Fibroblast of the aortic adventitia (primary cell): ENCODE data around the gene PLCL1. TPM values are rescaled to one million over a fixed set of nuclear protein-coding genes. Genes with fewer than 3 reads are reported as not detected.
A peak's percentile ranks its signal among the peaks of the same experiment; 100 is the strongest.

Experiments used
- DNase-seq: peaks from one replicate; pipeline ENCODE4 v3.0.0-alpha.2; 2010; ENCODE audit warnings: low read depth
- H3K4me3 ChIP-seq: 2 replicates; pipeline ENCODE4 v1.5.1; 2011; ENCODE audit warnings: low read depth, mild to moderate bottlenecking, control low read depth, low read length, moderate library complexity
- total RNA-seq: library from RNA; depleted of rRNA; stranded (reverse); fragments of >200 nt; gene quantifications from 2 replicates; pipeline ENCODE4 v1.2.3, GENCODE V29; 2012; ENCODE audit warnings: low replicate concordance
- TF ChIP-seq, protein P1 (sequence below): IDR thresholded peaks from 2 replicates; pipeline ENCODE4 v1.5.1; 2011; ENCODE audit warnings: mild to moderate bottlenecking, low read length, control low read depth, inconsistent platforms; ENCODE audit not compliant: insufficient read depth

Gene PLCL1
- total RNA-seq, 1 donor: 17.7 TPM

DNA sequence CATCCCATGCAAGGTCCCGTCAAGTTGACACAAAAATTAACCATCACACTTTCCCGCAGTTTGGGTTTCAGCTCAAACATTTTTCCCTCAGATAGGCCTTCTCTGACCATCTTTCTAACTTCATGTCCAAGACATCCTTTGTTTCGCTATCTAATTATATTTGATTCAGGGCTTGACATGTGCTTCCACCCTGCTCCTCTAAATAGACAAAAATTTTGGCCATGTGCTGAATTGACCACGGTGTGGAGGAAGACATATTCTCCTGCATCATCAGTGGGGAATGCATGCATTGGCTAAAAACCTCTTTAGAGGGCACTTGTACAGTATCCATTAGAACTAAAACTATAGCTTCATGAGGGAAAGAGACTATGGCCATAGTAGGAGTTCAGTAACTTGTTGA is 81.2 kb downstream of the PLCL1 start:
- TF ChIP-seq, protein P1, sequence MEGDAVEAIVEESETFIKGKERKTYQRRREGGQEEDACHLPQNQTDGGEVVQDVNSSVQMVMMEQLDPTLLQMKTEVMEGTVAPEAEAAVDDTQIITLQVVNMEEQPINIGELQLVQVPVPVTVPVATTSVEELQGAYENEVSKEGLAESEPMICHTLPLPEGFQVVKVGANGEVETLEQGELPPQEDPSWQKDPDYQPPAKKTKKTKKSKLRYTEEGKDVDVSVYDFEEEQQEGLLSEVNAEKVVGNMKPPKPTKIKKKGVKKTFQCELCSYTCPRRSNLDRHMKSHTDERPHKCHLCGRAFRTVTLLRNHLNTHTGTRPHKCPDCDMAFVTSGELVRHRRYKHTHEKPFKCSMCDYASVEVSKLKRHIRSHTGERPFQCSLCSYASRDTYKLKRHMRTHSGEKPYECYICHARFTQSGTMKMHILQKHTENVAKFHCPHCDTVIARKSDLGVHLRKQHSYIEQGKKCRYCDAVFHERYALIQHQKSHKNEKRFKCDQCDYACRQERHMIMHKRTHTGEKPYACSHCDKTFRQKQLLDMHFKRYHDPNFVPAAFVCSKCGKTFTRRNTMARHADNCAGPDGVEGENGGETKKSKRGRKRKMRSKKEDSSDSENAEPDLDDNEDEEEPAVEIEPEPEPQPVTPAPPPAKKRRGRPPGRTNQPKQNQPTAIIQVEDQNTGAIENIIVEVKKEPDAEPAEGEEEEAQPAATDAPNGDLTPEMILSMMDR: no peak
- no peak for DNase-seq

DNA sequence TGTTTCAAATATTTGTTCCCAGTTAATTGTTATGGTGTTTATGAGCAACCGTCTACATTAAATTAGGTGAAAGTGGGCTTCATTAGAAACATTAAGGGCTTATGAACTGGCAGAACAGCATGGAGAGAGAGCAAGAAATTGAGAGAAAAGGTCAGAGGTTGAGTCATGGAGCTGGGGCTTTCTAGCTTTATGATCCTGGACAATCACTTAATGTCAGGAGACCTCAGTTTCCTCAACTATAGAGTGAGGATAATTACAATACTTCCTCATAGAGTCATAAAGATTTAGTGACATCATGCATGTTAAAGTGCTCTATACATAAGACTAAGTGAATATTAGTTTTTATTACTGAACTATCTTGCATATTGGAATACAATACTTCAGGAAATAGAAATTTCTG is 83.9 kb downstream of the PLCL1 start:
- TF ChIP-seq, protein P1: no peak
- H3K4me3 ChIP-seq: no peak overlapping the region
- no peak for DNase-seq

More for the DNA sequence above, 81.2 kb downstream of the PLCL1 start:
- no peak overlapping the region for H3K4me3 ChIP-seq

DNA sequence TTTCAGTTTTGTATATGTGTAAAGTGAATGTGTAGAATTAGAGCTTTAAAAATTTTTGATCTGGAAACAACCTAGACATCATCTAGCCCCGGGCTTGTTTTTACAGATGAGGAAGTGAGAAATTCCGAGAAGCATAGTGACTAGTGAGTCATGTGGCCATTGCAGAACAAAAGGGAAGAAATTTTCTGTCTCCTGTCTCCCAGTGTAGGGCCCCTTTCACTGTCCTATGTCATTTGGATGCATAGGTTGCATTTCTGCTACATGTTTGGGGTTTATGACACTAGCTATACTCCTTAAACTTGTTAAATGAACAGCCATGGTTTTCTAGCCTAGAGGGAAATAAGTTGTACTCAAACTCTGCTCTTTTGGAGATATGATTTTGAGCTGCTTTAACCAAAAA is 84.6 kb downstream of the PLCL1 start:
- DNase-seq: peak; percentile 58
- no peak overlapping the region for H3K4me3 ChIP-seq
- TF ChIP-seq, protein P1: no peak

DNA sequence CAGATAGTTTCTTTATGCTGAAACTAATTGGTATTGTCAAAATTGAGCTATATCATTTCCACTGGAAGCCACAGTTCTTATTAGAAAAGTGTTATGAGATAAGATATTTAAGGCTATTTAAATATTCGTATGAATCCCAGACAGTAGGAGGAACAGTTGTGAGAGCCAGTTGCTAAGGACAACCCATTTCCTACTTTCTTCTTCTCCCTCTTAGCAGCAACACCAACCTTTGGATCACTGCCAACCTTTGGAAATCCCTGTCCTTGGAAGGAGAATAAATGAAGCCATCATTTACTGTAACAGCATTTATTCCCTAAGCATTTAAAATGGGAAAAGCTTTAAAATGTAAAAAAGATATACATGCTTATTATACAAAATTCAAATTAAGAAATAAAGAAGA is 85.8 kb downstream of the PLCL1 start:
- H3K4me3 ChIP-seq: no peak overlapping the region
- TF ChIP-seq, protein P1: no peak
- no peak for DNase-seq

DNA sequence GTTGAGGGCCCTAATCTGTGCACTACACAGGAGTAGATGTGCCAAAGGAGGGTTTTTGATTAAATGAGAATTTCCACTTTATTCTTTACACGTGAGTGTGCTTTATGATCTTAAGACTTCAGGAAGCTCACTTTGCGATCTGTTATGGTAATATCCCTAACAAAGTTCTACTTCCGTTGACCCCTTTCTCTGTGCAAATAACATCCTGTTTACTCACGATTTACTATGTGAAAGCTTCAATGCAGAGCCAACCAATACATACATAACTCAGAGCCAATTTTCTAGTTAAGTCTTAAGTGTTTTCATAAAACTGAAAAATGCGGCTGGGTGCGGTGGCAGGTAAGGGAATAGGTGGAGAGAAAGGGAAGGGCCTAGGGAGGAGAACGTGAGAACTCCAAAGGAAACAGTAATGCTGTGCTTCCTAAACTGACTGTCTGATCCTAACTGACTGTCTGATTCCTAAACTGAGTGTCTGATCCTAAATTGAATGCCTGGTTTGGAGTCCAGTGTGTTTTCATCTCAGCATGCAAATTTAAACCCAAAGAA is 87.6 kb downstream of the PLCL1 start:
- no peak overlapping the region for H3K4me3 ChIP-seq
- no peak for DNase-seq
- TF ChIP-seq, protein P1: no peak

DNA sequence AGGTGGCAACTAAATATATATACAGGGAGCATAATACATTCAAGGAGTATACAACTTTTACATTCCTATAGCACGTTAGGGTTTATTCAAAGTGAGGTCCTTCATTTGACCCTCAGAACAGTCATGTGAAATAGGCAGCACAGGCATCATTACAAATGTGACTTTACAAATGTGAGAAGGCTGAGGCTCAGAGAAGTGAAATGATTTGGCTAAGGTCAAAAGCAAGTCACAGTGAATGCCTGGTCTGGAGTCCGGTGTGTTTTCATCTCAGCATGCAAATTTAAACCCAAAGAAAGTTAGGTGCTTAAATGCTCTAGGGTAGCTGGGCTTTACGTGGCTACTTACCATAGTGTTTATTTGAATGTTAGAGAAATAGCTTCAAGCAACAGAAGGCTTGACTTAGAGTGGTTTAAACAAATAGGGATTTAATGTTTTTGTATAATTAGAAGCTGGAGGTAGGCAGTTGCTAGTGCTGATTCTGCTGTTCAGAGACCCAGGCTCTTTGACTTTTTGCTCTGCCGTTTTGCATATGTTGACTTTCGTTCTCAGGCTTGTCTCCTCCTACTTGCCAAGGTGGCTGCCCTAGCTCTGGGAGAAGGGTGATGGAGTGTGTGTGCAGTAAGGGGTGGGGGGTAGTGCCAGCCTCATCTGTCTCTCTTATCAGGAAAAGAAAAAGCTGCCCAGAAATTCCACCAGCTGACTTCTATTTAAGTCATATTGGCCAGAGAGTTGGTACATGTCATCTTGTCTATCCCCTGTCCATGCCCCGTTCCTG is 89.2 kb downstream of the PLCL1 start:
- no peak overlapping the region for H3K4me3 ChIP-seq
- no peak for DNase-seq
- TF ChIP-seq, protein P1: no peak
